HepG2 (cell line): ENCODE measurements around the gene FUT3. TPM values are rescaled to one million over a fixed set of nuclear protein-coding genes. Genes with fewer than 3 reads are reported as not detected.

Experiments
- GABPA ChIP-seq, 2 experiments: IDR thresholded peaks; 2 replicates each; pipeline ENCODE4 v1.6.1; 2011 to 2016; ENCODE audit warnings: low read depth in 2 of 2, low read length in 1 of 2, missing biosample characterization in 1 of 2, missing genetic modification characterization in 1 of 2
- HNRNPL ChIP-seq: fragments of 200-400 bp; formaldehyde crosslinking; IDR thresholded peaks from 2 replicates; pipeline ENCODE4 v1.6.1; 2017; ENCODE audit warnings: mild to moderate bottlenecking, low read depth, low read length
- JUNB ChIP-seq: sonication (generic); formaldehyde crosslinking; IDR thresholded peaks from 2 replicates; pipeline ENCODE4 v1.8.0; 2022; ENCODE audit warnings: missing genetic modification reagents, mild to moderate bottlenecking, borderline replicate concordance
- KAT7 ChIP-seq: IDR thresholded peaks from 2 replicates; pipeline ENCODE4 v1.6.1; 2018; ENCODE audit warnings: borderline replicate concordance, missing compliant biosample characterization
- KDM2A ChIP-seq: sonication (generic); formaldehyde crosslinking; IDR thresholded peaks from 2 replicates; pipeline ENCODE4 v1.4.0; 2020; ENCODE audit warnings: low read depth, missing genetic modification reagents, borderline replicate concordance
- RFX3 ChIP-seq: IDR thresholded peaks from 2 replicates; pipeline ENCODE4 v1.6.1; 2016; ENCODE audit warnings: missing biosample characterization, missing genetic modification reagents
- STAT5B ChIP-seq: sonication (generic); formaldehyde crosslinking; IDR thresholded peaks from 2 replicates; pipeline ENCODE4 v1.4.0; 2020; ENCODE audit warnings: missing genetic modification reagents
- WIZ ChIP-seq: sonication (generic); formaldehyde crosslinking; IDR thresholded peaks from 2 replicates; pipeline ENCODE4 v1.5.1; 2020; ENCODE audit warnings: mild to moderate bottlenecking, missing genetic modification reagents
- ZFP41 ChIP-seq: sonication (generic); formaldehyde crosslinking; IDR thresholded peaks from 2 replicates; pipeline ENCODE4 v1.4.0; 2020; ENCODE audit warnings: mild to moderate bottlenecking, missing genetic modification reagents, borderline replicate concordance
- ZFP62 ChIP-seq: sonication (generic); formaldehyde crosslinking; IDR thresholded peaks from 2 replicates; pipeline ENCODE4 v1.4.0; 2020; ENCODE audit warnings: missing genetic modification reagents
- ZKSCAN8 ChIP-seq: IDR thresholded peaks from 2 replicates; pipeline ENCODE4 v1.6.1; 2016; ENCODE audit warnings: borderline replicate concordance, missing genetic modification reagents, missing compliant biosample characterization
- ZNF382 ChIP-seq: sonication (generic); formaldehyde crosslinking; IDR thresholded peaks from 2 replicates; pipeline ENCODE4 v1.5.0; 2020; ENCODE audit warnings: missing genetic modification reagents, mild to moderate bottlenecking, borderline replicate concordance
- ZNF567 ChIP-seq: sonication (generic); formaldehyde crosslinking; IDR thresholded peaks from 2 replicates; pipeline ENCODE4 v1.8.1; 2023; ENCODE audit warnings: mild to moderate bottlenecking, missing genetic modification reagents, borderline replicate concordance
- ZNF619 ChIP-seq: sonication (generic); formaldehyde crosslinking; IDR thresholded peaks from 2 replicates; pipeline ENCODE4 v1.4.0; 2020; ENCODE audit warnings: mild to moderate bottlenecking, missing genetic modification reagents
- ZNF629 ChIP-seq: sonication (generic); formaldehyde crosslinking; conservative IDR thresholded peaks from 2 replicates; pipeline ENCODE4 v1.5.0; 2020; ENCODE audit warnings: missing genetic modification reagents
- ZNF737 ChIP-seq: sonication (generic); formaldehyde crosslinking; IDR thresholded peaks from 2 replicates; pipeline ENCODE4 v1.5.0; 2020; ENCODE audit warnings: missing genetic modification reagents, mild to moderate bottlenecking, borderline replicate concordance
- ZNF878 ChIP-seq: sonication (generic); formaldehyde crosslinking; IDR thresholded peaks from 2 replicates; pipeline ENCODE4 v1.8.1; 2023; ENCODE audit warnings: mild to moderate bottlenecking, missing genetic modification reagents, moderate library complexity
- polyA plus RNA-seq, 8 experiments: library from polyadenylated mRNA; depleted of rRNA in 3 of 8; stranded (reverse) in 7 of 8; unstranded in 1 of 8; fragments of >200 nt; fragmentation: Illumina TruSeq in 4 of 8; extraction: Trizol in 4 of 8; gene quantifications; 2 replicates each; pipeline versions ENCODE4 v1.2.1 to v1.2.3, GENCODE V29; 2011 to 2016; ENCODE audit warnings: low read depth in 4 of 8, missing spikeins in 1 of 8, mixed read lengths in 1 of 8; ENCODE audit not compliant: insufficient read depth in 1 of 8
- total RNA-seq, 5 experiments: library from RNA; depleted of rRNA; stranded (reverse); fragments of >200 nt; fragmentation: Illumina TruSeq; extraction: Trizol; gene quantifications; 2 replicates each; pipeline ENCODE4 v1.2.3, GENCODE V29; 2016; ENCODE audit warnings: low read depth in 1 of 5
- TF ChIP-seq, protein P1 (sequence below): sonication (generic); formaldehyde crosslinking; IDR thresholded peaks from 2 replicates; pipeline ENCODE4 v1.9.0; 2022; ENCODE audit warnings: missing genetic modification reagents, mild to moderate bottlenecking, borderline replicate concordance
- TF ChIP-seq, protein P2 (sequence below): sonication (generic); formaldehyde crosslinking; IDR thresholded peaks from 2 replicates; pipeline ENCODE4 v1.5.0; 2020; ENCODE audit warnings: mild to moderate bottlenecking, missing genetic modification reagents
- TF ChIP-seq, protein P3 (sequence below): sonication (generic); formaldehyde crosslinking; IDR thresholded peaks from 2 replicates; pipeline ENCODE4 v1.4.0; 2020; ENCODE audit warnings: missing genetic modification reagents, borderline replicate concordance
- TF ChIP-seq, protein P4 (sequence below): sonication (generic); formaldehyde crosslinking; IDR thresholded peaks from 2 replicates; pipeline ENCODE4 v1.4.0; 2020; ENCODE audit warnings: low read depth, mild to moderate bottlenecking, missing genetic modification reagents
- TF ChIP-seq, protein P5 (sequence below): sonication (generic); formaldehyde crosslinking; IDR thresholded peaks from 2 replicates; pipeline ENCODE4 v1.4.0; 2020; ENCODE audit warnings: mild to moderate bottlenecking, missing genetic modification reagents

FUT3 gene
- total and polyA plus RNA-seq, 2 of the 13 experiments (the other 11 are each of a cell fraction or from before 2014, with no cell fraction given) = 0.53 to 1.1 TPM

DNA sequence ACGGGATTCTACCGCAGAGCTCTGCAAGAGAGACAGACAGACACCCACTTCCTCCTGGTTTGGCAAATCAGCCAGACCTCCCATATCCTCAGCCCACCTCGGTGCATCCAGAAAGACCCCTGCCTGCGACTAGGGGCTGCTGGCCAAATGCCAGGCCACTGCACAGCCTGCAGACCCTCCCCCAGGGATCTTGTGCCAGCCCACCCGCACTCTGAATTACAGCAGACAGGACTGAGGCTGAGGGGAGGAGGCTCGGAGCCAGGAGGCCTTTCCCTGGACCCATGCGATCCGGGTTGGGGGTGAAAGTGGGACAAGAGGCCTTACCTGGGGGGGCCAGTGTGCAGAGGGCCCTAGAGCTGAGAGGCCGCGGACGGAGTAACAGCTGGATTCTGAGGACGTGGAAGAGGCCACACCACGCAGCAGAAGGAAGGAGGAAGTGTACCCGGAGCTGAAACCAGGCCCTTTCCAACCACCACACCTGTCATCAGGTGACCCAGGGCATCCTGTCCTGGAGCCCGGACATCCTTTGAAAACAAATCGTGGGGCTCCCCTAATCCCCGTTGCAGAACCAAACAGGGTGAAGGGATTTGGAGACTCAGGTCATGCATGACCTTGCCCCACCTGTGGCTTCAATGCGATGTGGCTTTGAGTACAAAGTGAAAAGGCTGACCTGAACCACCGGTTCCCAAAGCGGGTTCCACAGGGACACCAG is 12.7 kb downstream of the FUT3 start (continued):
- TF ChIP-seq KAT7 = no peak
- TF ChIP-seq, protein P1, sequence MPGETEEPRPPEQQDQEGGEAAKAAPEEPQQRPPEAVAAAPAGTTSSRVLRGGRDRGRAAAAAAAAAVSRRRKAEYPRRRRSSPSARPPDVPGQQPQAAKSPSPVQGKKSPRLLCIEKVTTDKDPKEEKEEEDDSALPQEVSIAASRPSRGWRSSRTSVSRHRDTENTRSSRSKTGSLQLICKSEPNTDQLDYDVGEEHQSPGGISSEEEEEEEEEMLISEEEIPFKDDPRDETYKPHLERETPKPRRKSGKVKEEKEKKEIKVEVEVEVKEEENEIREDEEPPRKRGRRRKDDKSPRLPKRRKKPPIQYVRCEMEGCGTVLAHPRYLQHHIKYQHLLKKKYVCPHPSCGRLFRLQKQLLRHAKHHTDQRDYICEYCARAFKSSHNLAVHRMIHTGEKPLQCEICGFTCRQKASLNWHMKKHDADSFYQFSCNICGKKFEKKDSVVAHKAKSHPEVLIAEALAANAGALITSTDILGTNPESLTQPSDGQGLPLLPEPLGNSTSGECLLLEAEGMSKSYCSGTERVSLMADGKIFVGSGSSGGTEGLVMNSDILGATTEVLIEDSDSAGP = peak; percentile 20; the same call in 1 of the 2 replicates
- TF ChIP-seq ZNF737 (CRISPR knock-in tag) = 0 out of 2 replicates have a peak, but pooled peaks have one; percentile 18
- no peak for TF ChIP-seq JUNB
- no peak for TF ChIP-seq ZFP41 (CRISPR knock-in tag)
- TF ChIP-seq HNRNPL = 0 out of 2 replicates have a peak, but pooled peaks have one; percentile 14
- TF ChIP-seq, protein P2, sequence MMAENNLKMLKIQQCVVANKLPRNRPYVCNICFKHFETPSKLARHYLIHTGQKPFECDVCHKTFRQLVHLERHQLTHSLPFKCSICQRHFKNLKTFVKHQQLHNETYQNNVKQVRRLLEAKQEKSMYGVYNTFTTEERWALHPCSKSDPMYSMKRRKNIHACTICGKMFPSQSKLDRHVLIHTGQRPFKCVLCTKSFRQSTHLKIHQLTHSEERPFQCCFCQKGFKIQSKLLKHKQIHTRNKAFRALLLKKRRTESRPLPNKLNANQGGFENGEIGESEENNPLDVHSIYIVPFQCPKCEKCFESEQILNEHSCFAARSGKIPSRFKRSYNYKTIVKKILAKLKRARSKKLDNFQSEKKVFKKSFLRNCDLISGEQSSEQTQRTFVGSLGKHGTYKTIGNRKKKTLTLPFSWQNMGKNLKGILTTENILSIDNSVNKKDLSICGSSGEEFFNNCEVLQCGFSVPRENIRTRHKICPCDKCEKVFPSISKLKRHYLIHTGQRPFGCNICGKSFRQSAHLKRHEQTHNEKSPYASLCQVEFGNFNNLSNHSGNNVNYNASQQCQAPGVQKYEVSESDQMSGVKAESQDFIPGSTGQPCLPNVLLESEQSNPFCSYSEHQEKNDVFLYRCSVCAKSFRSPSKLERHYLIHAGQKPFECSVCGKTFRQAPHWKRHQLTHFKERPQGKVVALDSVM (CRISPR knock-in tag) = peak; percentile 81
- no peak for TF ChIP-seq ZNF619 (CRISPR knock-in tag)
- TF ChIP-seq ZNF878 (CRISPR knock-in tag) = no peak
- TF ChIP-seq WIZ (CRISPR knock-in tag) = no peak; the same call in 1 of the 2 replicates
- TF ChIP-seq KDM2A (CRISPR knock-in tag) = peak; percentile 7; the same call in 1 of the 2 replicates
- TF ChIP-seq ZNF567 (CRISPR knock-in tag) = peak; percentile 74; the same call in 1 of the 2 replicates
- TF ChIP-seq RFX3 (CRISPR knock-in tag) = no peak
- TF ChIP-seq ZNF382 (CRISPR knock-in tag) = no peak
- TF ChIP-seq, protein P3, sequence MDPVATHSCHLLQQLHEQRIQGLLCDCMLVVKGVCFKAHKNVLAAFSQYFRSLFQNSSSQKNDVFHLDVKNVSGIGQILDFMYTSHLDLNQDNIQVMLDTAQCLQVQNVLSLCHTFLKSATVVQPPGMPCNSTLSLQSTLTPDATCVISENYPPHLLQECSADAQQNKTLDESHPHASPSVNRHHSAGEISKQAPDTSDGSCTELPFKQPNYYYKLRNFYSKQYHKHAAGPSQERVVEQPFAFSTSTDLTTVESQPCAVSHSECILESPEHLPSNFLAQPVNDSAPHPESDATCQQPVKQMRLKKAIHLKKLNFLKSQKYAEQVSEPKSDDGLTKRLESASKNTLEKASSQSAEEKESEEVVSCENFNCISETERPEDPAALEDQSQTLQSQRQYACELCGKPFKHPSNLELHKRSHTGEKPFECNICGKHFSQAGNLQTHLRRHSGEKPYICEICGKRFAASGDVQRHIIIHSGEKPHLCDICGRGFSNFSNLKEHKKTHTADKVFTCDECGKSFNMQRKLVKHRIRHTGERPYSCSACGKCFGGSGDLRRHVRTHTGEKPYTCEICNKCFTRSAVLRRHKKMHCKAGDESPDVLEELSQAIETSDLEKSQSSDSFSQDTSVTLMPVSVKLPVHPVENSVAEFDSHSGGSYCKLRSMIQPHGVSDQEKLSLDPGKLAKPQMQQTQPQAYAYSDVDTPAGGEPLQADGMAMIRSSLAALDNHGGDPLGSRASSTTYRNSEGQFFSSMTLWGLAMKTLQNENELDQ = no peak
- TF ChIP-seq ZFP62 (CRISPR knock-in tag) = no peak
- no peak for TF ChIP-seq ZNF629
- TF ChIP-seq ZKSCAN8 (CRISPR knock-in tag) = no peak
- TF ChIP-seq, protein P4, sequence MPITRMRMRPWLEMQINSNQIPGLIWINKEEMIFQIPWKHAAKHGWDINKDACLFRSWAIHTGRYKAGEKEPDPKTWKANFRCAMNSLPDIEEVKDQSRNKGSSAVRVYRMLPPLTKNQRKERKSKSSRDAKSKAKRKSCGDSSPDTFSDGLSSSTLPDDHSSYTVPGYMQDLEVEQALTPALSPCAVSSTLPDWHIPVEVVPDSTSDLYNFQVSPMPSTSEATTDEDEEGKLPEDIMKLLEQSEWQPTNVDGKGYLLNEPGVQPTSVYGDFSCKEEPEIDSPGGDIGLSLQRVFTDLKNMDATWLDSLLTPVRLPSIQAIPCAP = no peak
- TF ChIP-seq STAT5B = no peak
- TF ChIP-seq GABPA (IDR thresholded peaks at IDR 0.05; ENCODE audit: low read depth, low read length) = no peak
- TF ChIP-seq GABPA (CRISPR knock-in tag; IDR thresholded peaks at IDR 0.05; ENCODE audit: low read depth) = no peak
- TF ChIP-seq, protein P5, sequence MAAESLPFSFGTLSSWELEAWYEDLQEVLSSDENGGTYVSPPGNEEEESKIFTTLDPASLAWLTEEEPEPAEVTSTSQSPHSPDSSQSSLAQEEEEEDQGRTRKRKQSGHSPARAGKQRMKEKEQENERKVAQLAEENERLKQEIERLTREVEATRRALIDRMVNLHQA (CRISPR knock-in tag) = no peak
